IMR-90 (cell line): ENCODE results near the gene PUM2.
A peak's percentile ranks its signal among the peaks of the same experiment; 100 is the strongest.

Experiments
- CEBPB ChIP-seq: IDR thresholded peaks from 2 replicates; pipeline ENCODE4 v1.6.1; 2012; ENCODE audit warnings: low read depth, low read length, improper control_type of control experiment
- MAFK ChIP-seq: IDR thresholded peaks from 2 replicates; pipeline ENCODE4 v1.6.1; 2012; ENCODE audit warnings: low read depth, low read length, improper control_type of control experiment
- MAZ ChIP-seq: IDR thresholded peaks from 2 replicates; pipeline ENCODE4 v1.6.1; 2012; ENCODE audit warnings: low read depth, mild to moderate bottlenecking, low read length, improper control_type of control experiment, moderate library complexity, borderline replicate concordance
- NFE2L2 ChIP-seq: fragments of 150-350 bp; IDR thresholded peaks from 2 replicates; pipeline ENCODE4 v1.6.1; 2016; ENCODE audit warnings: low read depth, mild to moderate bottlenecking, low read length
- POLR2A ChIP-seq: IDR thresholded peaks from 2 replicates; pipeline ENCODE4 v1.6.1; 2012; ENCODE audit warnings: mild to moderate bottlenecking, low read depth, low read length
- RAD21 ChIP-seq: IDR thresholded peaks from 2 replicates; pipeline ENCODE4 v1.6.1; 2012; ENCODE audit warnings: low read length, improper control_type of control experiment
- RCOR1 ChIP-seq: IDR thresholded peaks from 2 replicates; pipeline ENCODE4 v1.6.1; 2012; ENCODE audit warnings: mild to moderate bottlenecking, low read length, improper control_type of control experiment; ENCODE audit not compliant: insufficient replicate concordance
- RFX5 ChIP-seq: IDR thresholded peaks from 2 replicates; pipeline ENCODE4 v1.8.0; 2012; ENCODE audit warnings: low read depth, mild to moderate bottlenecking, low read length, moderate library complexity
- TF ChIP-seq, protein P1 (sequence below): conservative IDR thresholded peaks from 2 replicates; pipeline ENCODE4 v1.5.1; 2012; ENCODE audit warnings: mild to moderate bottlenecking, low read depth, low read length, improper control_type of control experiment
- TF ChIP-seq, protein P2 (sequence below): fragments of 150-350 bp; IDR thresholded peaks from 2 replicates; pipeline ENCODE4 v1.6.1; 2017; ENCODE audit warnings: mild to moderate bottlenecking, antibody characterized with exemption, low read length, low read depth

DNA sequence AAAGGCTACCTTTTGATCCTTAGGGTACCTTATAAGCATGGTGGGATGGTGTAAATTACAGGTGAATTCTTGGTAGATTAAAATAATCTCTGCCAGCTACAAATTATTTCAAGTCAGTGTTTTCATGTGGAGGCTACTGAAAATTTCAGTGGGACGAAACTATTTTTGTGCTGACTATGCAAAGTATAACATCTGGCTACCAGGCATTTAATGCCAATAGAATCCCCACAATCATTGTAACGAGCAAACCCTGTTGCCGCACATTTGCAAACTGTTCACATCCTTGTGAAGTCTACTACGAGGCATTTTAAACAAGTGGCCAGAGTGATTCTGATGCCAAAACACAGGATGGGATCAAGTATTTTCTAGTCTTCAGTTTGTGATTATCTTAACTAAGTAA, 77.6 kb downstream of the PUM2 start:
- no peak for TF ChIP-seq RCOR1
- TF ChIP-seq POLR2A: no peak
- TF ChIP-seq, protein P1, sequence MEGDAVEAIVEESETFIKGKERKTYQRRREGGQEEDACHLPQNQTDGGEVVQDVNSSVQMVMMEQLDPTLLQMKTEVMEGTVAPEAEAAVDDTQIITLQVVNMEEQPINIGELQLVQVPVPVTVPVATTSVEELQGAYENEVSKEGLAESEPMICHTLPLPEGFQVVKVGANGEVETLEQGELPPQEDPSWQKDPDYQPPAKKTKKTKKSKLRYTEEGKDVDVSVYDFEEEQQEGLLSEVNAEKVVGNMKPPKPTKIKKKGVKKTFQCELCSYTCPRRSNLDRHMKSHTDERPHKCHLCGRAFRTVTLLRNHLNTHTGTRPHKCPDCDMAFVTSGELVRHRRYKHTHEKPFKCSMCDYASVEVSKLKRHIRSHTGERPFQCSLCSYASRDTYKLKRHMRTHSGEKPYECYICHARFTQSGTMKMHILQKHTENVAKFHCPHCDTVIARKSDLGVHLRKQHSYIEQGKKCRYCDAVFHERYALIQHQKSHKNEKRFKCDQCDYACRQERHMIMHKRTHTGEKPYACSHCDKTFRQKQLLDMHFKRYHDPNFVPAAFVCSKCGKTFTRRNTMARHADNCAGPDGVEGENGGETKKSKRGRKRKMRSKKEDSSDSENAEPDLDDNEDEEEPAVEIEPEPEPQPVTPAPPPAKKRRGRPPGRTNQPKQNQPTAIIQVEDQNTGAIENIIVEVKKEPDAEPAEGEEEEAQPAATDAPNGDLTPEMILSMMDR: no peak
- TF ChIP-seq MAZ: no peak
- no peak for TF ChIP-seq CEBPB
- no peak for TF ChIP-seq RFX5
- TF ChIP-seq RAD21: no peak
- TF ChIP-seq MAFK: peak; percentile 95
- TF ChIP-seq, protein P2, sequence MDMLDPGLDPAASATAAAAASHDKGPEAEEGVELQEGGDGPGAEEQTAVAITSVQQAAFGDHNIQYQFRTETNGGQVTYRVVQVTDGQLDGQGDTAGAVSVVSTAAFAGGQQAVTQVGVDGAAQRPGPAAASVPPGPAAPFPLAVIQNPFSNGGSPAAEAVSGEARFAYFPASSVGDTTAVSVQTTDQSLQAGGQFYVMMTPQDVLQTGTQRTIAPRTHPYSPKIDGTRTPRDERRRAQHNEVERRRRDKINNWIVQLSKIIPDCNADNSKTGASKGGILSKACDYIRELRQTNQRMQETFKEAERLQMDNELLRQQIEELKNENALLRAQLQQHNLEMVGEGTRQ: no peak
- no peak for TF ChIP-seq NFE2L2
